Activated T-helper 17 cell treated with anti-CD3 and anti-CD28 coated beads, Interleukin-2, amount 50 U/mL, for 72 hours (primary cell): ENCODE data around the gene PRICKLE3. TPM values are rescaled to one million over a fixed set of nuclear protein-coding genes. Genes with fewer than 3 reads are reported as not detected.

Experiments used
- ATAC-seq: fragments of 150-1000 bp; cut with Tn5 transposase; replicated peaks from 2 replicates; pipeline ENCODE4 v1.10.0; 2021; ENCODE audit warnings: mild to moderate bottlenecking, moderate library complexity
- H3K27ac Mint-ChIP-seq: one replicate; pipeline ENCODE4 v1.8.0; 2022; ENCODE audit warnings: mixed read lengths
- H3K27me3 Mint-ChIP-seq: one replicate; pipeline ENCODE4 v1.8.0; 2022; ENCODE audit warnings: mixed read lengths
- H3K36me3 Mint-ChIP-seq: one replicate; pipeline ENCODE4 v1.8.0; 2022; ENCODE audit warnings: low read depth, mild to moderate bottlenecking, mixed read lengths
- H3K4me1 Mint-ChIP-seq: one replicate; pipeline ENCODE4 v1.8.0; 2022; ENCODE audit warnings: mixed read lengths
- H3K4me3 Mint-ChIP-seq: one replicate; pipeline ENCODE4 v1.8.0; 2022; ENCODE audit warnings: mild to moderate bottlenecking, mixed read lengths
- H3K9me3 Mint-ChIP-seq: one replicate; pipeline ENCODE4 v1.8.0; 2022; ENCODE audit warnings: mixed read lengths
- total RNA-seq, 2 donors: library from RNA; stranded (reverse); gene quantifications; one replicate each; pipeline ENCODE4 v1.2.3, GENCODE V29; 2022

PRICKLE3 gene, protein sequence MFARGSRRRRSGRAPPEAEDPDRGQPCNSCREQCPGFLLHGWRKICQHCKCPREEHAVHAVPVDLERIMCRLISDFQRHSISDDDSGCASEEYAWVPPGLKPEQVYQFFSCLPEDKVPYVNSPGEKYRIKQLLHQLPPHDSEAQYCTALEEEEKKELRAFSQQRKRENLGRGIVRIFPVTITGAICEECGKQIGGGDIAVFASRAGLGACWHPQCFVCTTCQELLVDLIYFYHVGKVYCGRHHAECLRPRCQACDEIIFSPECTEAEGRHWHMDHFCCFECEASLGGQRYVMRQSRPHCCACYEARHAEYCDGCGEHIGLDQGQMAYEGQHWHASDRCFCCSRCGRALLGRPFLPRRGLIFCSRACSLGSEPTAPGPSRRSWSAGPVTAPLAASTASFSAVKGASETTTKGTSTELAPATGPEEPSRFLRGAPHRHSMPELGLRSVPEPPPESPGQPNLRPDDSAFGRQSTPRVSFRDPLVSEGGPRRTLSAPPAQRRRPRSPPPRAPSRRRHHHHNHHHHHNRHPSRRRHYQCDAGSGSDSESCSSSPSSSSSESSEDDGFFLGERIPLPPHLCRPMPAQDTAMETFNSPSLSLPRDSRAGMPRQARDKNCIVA
- total RNA-seq = 10 to 100 TPM; 19.8 to 45.3 TPM

DNA sequence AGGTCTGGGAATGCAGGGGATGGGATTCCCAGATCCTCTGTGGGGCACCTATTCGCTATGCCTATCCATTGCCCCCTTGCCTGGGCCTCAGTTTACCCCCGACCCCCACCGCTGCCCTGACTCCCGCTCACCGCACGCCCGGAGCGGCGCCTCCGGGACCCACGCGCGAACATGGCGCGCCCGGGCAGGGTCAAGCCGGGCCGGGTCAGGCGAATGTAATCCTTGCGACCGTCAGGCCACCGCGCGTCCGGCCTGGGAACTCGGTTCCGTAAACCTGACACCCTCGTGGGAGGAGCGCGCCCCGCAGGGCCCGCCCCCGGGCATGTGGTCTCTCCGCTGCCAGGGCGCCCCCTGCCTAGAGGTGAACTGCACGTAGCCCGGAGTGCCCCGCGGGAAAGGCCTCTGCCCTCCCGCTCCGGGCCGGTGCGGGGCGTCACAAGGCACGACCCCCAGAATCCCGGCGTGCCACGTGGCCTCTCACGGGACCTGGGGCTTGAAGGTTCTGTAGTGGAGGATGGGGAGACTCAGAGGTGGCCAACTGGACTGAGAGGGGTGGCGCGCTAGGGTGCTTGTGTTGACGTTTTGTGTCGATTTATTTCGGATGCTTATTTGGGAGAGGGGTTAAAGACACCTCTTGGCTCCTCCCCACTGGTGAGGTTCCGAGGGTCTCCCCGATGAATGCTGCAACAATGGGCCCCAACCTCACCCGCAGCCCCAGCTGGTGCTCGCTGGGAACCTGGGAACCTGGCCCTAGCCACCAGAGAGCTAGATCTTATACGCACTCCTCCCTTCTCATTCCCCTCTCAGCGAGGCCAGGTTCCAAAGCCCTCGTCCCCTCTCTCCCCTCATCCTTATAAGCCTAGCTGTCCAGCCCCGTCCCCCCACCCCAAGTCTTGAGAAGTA lies at the start of gene PRICKLE3:
Gene PRICKLE3, minus strand, starts transcription at position 249 of the 903 bp plus-strand sequence. Its CDS starts 76 bp downstream, at position 173.
- H3K27me3 Mint-ChIP-seq = no peaks in the 10 kb centered on the region
- no peaks in the 10 kb centered on the region for H3K9me3 Mint-ChIP-seq
- peak within 1 kb of the TSS; percentile 89 for H3K27ac Mint-ChIP-seq
- peaks cover 52% of the 10 kb centered on the region for H3K36me3 Mint-ChIP-seq
- ATAC-seq = peak; percentile 11
- H3K4me3 Mint-ChIP-seq = peak within 1 kb of the TSS; percentile 92
- peaks cover 4% of the 10 kb centered on the region for H3K4me1 Mint-ChIP-seq

DNA sequence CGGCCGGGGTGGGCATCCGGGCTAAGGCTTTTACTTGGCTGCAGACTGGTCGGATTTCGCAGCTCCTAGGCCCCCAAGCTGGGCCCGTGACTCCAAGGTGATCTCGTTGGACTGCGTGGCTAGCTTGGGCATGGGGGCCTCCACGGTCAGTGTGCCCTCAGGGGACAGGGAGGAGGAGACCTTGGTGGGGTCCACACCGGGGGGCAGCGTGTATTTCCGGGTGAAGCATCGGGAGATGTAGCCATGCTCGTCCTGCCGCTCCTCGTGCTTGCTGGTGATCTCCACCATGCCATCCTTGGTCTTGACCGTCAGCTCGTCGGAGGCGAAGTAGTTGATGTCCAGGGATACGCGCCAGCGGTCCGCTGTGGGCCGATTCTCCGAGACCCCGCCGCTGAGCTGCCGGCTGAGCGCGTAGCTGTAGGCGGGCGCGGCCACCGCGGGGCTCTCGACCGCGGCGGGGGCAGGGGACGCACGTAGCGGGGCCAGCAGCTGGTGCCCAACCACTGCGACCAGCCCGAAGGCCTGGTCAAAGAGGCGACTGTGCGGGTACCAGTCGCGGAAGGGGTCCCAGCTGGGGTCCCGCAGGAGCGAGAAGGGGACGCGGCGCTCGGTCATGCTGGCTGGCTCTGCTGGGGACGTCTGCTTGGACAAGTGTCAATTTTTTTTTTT lies 47.8 kb upstream of the PRICKLE3 start:
- no peak overlapping the region for H3K27ac Mint-ChIP-seq
- ATAC-seq = no peak
- no peaks in the 10 kb centered on the region for H3K27me3 Mint-ChIP-seq
- H3K4me1 Mint-ChIP-seq = peaks cover 11% of the 10 kb centered on the region
- H3K4me3 Mint-ChIP-seq = peak overlapping the region; percentile 95
- peaks cover 26% of the 10 kb centered on the region for H3K36me3 Mint-ChIP-seq
- no peaks in the 10 kb centered on the region for H3K9me3 Mint-ChIP-seq

DNA sequence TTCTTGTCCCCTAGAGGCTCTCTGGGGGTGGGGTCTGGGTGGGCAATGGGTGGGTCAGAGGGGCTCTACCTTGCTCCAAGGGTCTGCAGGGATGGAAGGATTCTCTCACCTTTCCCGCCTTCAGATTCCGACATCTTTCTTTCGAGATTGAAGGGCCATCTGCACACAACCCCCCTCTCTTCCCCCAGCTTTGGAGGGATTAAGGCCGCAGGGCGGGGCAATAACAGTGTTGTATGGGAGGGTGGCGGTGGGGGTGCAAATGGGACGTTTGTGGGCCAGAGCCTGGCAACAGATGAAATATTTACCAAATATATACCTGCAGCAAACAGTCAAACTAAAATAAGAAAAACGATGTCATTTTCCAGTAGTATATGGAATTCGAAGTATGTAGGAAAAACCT lies 47.0 kb upstream of the PRICKLE3 start, which contains the start of gene CACNA1F:
Gene CACNA1F, minus strand, starts transcription at position 165 of the 400 bp plus-strand sequence. Its CDS starts 31 bp downstream, at position 134.
- no peaks in the 10 kb centered on the region for H3K27me3 Mint-ChIP-seq
- peaks cover 20% of the 10 kb centered on the region for H3K36me3 Mint-ChIP-seq
- peaks cover 11% of the 10 kb centered on the region for H3K4me1 Mint-ChIP-seq
- no peak within 1 kb of the TSS for H3K27ac Mint-ChIP-seq
- no peaks in the 10 kb centered on the region for H3K9me3 Mint-ChIP-seq
- H3K4me3 Mint-ChIP-seq = peak within 1 kb of the TSS; percentile 72
- ATAC-seq = no peak

DNA sequence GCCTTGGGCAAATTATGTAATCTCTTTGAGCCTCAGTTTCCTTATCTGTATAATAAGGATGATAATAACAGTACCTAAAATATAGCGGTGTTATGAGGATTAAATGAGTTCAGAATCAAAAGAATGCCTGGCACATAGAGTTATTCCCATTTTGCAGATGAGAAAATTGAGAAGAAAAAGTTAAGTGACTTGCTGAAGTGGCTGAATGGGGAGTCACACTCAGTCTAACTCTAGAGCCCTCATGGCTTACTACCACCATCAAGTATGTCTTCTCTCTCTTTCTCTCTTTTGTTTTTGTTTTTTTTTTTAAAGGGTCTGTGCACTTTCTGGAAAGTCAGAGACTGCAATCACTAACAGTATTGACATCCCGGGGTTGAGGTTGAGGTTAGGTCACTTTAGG lies 46.4 kb upstream of the PRICKLE3 start:
- no peak for ATAC-seq
- Mint-ChIP-seq H3K36me3 (peaks cover 20% of the 10 kb centered on the region), H3K9me3 (no peaks in the 10 kb centered on the region), H3K27me3 (no peaks in the 10 kb centered on the region), H3K27ac (no peak overlapping the region), H3K4me1 (peaks cover 11% of the 10 kb centered on the region), H3K4me3 (peak overlapping the region; percentile 72)

DNA sequence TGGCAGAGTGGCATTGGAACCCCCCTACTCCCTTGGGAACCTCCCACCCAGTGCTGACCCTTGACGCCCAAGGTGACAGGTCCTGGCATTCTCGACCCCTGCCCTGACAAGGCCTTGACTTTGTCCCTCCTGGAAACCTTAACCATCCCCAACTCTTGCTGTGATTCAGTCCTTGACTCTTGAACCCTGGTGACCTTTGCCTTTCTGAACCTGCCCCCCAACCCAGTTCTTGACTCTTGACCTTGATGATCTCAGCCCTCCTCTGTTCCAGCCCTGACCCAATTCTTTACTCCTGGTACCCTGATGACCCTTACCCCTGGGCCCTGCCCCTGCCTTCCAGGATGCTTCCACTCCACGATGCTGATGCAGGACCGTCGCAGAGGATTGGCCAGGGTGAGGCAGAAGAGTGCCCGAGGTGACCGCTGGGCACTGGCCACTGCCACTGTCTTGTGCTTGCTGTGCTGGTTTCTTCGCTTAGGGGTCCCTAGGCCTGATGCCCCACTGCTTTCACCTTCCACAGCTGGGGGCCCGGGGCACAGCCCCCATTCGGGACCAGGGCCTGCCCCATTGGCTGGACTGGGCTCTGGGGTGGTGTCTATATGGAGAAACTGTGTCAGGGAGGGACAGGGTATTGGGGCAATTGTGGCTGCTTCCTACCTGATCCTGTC lies 45.3 kb upstream of the PRICKLE3 start:
- ATAC-seq = no peak
- peaks cover 10% of the 10 kb centered on the region for H3K36me3 Mint-ChIP-seq
- no peaks in the 10 kb centered on the region for H3K9me3 Mint-ChIP-seq
- peak overlapping the region; percentile 72 for H3K4me3 Mint-ChIP-seq
- H3K27ac Mint-ChIP-seq = peak overlapping the region; percentile 73
- H3K27me3 Mint-ChIP-seq = no peaks in the 10 kb centered on the region
- H3K4me1 Mint-ChIP-seq = peaks cover 5% of the 10 kb centered on the region

DNA sequence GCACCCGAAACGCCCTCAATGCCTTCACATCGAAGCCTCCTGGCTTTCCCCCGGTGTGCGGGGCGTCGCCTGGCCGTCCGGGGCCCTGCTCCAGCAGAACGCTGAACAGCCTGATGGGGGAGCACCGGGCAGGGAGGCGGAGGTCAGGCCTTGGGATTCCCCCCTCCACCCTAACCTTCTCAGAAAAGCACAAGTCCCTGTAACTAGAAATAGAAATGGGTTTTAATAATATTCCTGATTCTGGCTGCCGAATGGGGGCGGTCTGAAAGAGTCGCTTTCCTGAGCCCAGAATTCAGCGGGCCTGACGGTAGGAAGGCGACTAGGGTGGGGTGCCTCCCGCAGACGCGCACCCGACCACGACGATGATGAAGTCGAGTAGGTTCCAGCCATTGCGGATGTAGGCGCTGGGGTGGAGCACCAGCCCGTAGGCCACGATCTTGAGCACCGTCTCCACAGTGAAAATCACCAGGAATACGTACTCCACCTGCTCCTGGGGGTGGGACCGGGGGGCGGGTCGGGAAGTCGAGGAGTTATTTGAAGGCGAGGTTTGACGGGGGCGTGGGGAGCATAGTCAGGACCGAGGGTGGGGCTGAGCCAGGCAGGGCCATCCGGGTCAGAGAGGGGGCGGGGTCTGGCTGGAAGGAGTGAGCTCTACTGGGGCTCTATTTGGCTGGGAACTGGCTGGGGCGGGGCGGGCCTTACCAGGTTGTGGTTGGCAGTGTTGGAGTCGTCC lies 44.5 kb upstream of the PRICKLE3 start:
- H3K4me1 Mint-ChIP-seq = peaks cover 5% of the 10 kb centered on the region
- H3K27ac Mint-ChIP-seq = peak overlapping the region; percentile 73
- H3K9me3 Mint-ChIP-seq = no peaks in the 10 kb centered on the region
- peaks cover 6% of the 10 kb centered on the region for H3K36me3 Mint-ChIP-seq
- peak overlapping the region; percentile 72 for H3K4me3 Mint-ChIP-seq
- ATAC-seq = peak; percentile 89
- H3K27me3 Mint-ChIP-seq = no peaks in the 10 kb centered on the region

DNA sequence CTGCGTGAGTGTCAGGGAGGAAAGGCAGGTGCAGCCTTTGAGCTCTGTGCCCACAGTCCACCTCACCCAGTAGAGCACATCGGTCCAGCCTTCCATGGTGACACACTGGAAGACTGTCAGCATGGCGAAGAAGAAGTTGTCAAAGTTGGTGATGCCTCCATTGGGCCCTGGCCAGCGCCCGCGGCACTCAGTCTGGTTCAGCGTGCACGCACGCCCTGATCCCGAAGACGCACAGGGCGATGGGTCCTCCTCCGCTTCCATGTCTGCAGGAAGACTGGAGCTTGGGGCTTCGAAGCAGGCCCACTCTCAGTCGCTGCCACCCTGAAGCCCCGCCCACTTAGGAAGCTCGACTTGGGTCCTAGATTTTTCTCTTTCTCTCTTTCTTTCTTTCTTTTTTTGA lies 42.0 kb upstream of the PRICKLE3 start:
- H3K36me3 Mint-ChIP-seq = no peaks in the 10 kb centered on the region
- H3K9me3 Mint-ChIP-seq = no peaks in the 10 kb centered on the region
- no peak for ATAC-seq
- no peaks in the 10 kb centered on the region for H3K27me3 Mint-ChIP-seq
- H3K27ac Mint-ChIP-seq = no peak overlapping the region
- H3K4me3 Mint-ChIP-seq = no peak overlapping the region
- H3K4me1 Mint-ChIP-seq = peaks cover 5% of the 10 kb centered on the region

DNA sequence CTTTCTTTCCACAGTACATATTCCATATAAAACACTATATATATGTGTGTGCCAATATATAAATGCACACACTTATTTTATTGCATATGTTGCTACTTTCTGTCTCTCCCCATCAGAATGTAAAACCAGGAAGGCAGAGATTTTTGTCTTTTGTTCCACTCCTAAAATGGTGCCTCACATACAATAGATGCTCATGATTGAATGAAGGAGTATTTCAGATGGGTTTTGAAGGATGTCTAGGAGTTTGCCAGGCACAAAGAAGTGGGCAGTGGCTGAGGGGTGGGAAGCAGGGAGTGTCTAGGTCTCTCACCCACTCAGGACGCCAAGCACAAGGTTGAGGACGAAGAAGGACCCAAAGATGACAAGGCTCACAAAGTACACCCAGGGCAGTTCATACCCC lies 41.6 kb upstream of the PRICKLE3 start:
- H3K9me3 Mint-ChIP-seq = no peaks in the 10 kb centered on the region
- no peak overlapping the region for H3K4me3 Mint-ChIP-seq
- no peak overlapping the region for H3K27ac Mint-ChIP-seq
- ATAC-seq = no peak
- peaks cover 8% of the 10 kb centered on the region for H3K4me1 Mint-ChIP-seq
- no peaks in the 10 kb centered on the region for H3K27me3 Mint-ChIP-seq
- H3K36me3 Mint-ChIP-seq = no peaks in the 10 kb centered on the region

DNA sequence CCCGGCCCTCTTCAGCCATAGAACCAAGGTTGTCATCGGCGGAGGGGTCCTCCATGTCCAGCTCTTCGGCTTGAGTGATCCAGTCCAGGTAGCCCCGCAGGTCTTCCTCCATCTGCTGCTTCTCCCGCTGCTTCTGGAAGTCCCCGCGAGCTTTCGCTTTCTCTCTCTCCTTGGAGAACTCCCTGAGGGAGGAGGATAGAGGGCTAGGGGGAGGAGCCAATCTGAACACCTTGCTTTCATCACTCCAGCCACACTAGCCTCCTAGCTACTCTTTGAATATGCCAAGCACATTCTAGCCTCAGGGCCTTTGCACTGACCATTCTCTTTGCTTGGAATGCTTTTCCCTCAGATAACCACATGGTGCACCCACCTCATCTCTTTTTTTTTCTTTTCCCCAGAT lies 40.8 kb upstream of the PRICKLE3 start:
- Mint-ChIP-seq H3K9me3 (no peaks in the 10 kb centered on the region), H3K27me3 (no peaks in the 10 kb centered on the region), H3K4me1 (peaks cover 7% of the 10 kb centered on the region), H3K4me3 (no peak overlapping the region), H3K36me3 (no peaks in the 10 kb centered on the region), H3K27ac (no peak overlapping the region)
- no peak for ATAC-seq

DNA sequence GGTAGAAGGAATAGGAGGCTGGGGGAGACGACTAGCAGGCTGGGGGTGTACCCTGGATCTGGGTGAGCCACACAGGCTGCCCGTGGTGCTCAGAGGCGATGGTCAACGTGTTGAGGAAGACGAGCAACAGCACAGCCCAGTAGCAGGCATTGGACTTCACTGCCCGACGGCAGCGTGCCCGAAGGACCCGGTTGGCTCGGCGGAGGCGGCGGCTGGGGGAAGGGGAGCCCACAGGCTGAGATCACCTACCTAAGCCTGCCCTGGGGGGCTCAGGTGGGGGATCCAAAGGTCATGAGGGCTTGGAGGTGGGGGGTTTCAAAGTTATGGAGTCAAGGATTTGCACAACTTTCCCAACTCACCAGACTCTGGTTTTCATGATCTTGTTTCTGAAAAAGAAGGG lies 39.7 kb upstream of the PRICKLE3 start:
- no peak for ATAC-seq
- Mint-ChIP-seq H3K4me1 (peaks cover 4% of the 10 kb centered on the region), H3K9me3 (no peaks in the 10 kb centered on the region), H3K27me3 (no peaks in the 10 kb centered on the region), H3K27ac (no peak overlapping the region), H3K36me3 (no peaks in the 10 kb centered on the region), H3K4me3 (no peak overlapping the region)

DNA sequence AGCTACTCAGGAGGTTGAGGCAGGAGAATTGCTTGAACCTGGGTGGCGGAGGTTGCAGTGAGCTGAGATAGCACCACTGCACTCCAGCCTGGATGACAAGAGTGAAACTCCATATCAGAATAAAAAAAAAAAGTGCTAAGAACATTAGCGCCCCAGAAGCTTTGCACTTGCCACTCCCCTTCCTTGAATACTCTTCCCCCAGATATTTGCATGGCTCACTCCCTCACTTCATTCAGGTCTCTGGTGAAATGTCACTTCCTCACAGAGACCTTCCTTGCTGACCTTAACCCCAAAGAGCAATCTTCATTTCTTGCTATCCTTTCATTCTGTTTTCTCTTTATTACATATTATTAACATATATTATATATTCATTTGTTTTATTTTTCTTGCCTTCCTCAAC lies 35.7 kb upstream of the PRICKLE3 start:
- H3K4me3 Mint-ChIP-seq = no peak overlapping the region
- no peaks in the 10 kb centered on the region for H3K9me3 Mint-ChIP-seq
- no peaks in the 10 kb centered on the region for H3K27me3 Mint-ChIP-seq
- H3K27ac Mint-ChIP-seq = no peak overlapping the region
- ATAC-seq = no peak
- H3K36me3 Mint-ChIP-seq = no peaks in the 10 kb centered on the region
- H3K4me1 Mint-ChIP-seq = peaks cover 4% of the 10 kb centered on the region

DNA sequence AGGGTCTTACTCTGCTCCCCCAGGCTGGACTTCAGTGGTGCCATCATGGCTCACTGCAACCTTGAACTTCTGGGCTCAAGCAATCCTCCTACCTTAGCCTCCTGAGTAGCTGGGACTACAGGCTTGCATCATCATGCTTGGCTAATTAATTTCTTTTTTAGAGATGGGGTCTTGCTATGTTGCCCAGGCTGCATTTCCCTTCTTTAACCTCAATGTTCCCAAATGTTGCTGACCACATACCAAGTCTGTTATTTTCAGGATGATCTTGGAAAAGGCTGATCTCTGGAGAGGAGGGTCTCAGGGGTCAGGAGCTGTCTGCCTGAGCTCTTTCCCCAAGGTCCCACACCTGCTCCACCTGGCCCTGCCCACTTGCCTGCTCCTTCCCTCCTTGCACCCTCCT lies 33.9 kb upstream of the PRICKLE3 start:
- no peak overlapping the region for H3K4me3 Mint-ChIP-seq
- H3K27ac Mint-ChIP-seq = no peak overlapping the region
- no peaks in the 10 kb centered on the region for H3K9me3 Mint-ChIP-seq
- no peaks in the 10 kb centered on the region for H3K36me3 Mint-ChIP-seq
- ATAC-seq = no peak
- H3K27me3 Mint-ChIP-seq = no peaks in the 10 kb centered on the region
- H3K4me1 Mint-ChIP-seq = peaks cover 4% of the 10 kb centered on the region

DNA sequence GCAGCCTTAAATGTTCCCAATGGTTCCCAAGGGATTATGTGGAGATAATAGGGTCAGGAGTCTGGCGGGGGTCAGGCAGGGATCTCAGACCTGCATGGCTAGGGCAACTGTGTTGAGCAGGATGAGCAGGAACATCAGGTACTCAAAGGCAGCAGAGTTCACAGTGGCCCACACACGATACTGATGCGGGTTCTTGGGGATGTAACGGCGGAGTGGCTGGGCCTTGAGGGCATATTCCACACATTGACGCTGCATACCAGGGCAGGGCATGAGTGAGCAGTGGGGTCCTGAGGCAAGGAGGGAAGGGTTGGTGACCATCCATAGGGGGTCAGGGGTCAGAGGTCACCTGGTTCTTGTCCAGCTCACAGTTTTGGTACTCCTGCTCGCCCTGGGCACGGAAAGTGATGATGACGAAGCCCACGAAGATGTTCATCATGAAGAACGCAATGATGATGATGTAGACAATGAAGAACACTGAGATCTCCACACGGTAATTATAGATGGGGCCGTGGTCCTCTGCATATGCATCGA lies 28.9 kb upstream of the PRICKLE3 start:
- Mint-ChIP-seq H3K27ac (no peak overlapping the region), H3K27me3 (no peaks in the 10 kb centered on the region), H3K36me3 (no peaks in the 10 kb centered on the region), H3K4me1 (no peaks in the 10 kb centered on the region), H3K9me3 (no peaks in the 10 kb centered on the region), H3K4me3 (no peak overlapping the region)
- ATAC-seq = no peak
